PC-9 (cell line): ENCODE measurements around the gene SPRR2E. TPM values are rescaled to one million over a fixed set of nuclear protein-coding genes. Genes with fewer than 3 reads are reported as not detected.
"Not testable (repeated sequence)": the region's sequence is repeated elsewhere in the genome, so short reads cannot be mapped to it uniquely, and the experiment has no call there.

Source experiments
- BruUV-seq: library from RNA; stranded (reverse); fragments of 400-500 nt; replicated peaks from 2 replicates; lab custom pipeline; 2021; lab: Mats Ljungman, UMichigan
- CTCF ChIA-PET: fragments of 300-600 bp; sonication (Branson Sonifier 250); formaldehyde crosslinking; loops from one replicate; lab custom pipeline; 2022; ENCODE audit warnings: antibody characterized with exemption; lab: Charles Lee
- POLR2A ChIA-PET: fragments of 300-600 bp; sonication (Branson Sonifier 250); formaldehyde crosslinking; loops from one replicate; lab custom pipeline; 2022; ENCODE audit warnings: antibody characterized with exemption; ENCODE audit not compliant: unreplicated experiment; lab: Charles Lee
- DNase-seq, 2 experiments: peaks; one replicate each; pipeline versions ENCODE4 v3.0.0 to v3.0.0-alpha.2; 2015 to 2022; ENCODE audit warnings: mixed read lengths in 1 of 2
- H2AFZ ChIP-seq: fragments of 200-600 bp; sonication (generic); 2 replicates; pipeline ENCODE4 v1.8.1; 2017; ENCODE audit warnings: antibody characterized with exemption
- H3F3A ChIP-seq: fragments of 200-600 bp; sonication (generic); 2 replicates; pipeline ENCODE4 v1.8.1; 2017; ENCODE audit warnings: antibody characterized with exemption, mild to moderate bottlenecking, low read depth; ENCODE audit not compliant: insufficient read depth
- H3K27ac ChIP-seq: fragments of 200-600 bp; sonication (generic); 2 replicates; pipeline ENCODE4 v1.6.1; 2016; ENCODE audit warnings: mixed run types
- H3K27me3 ChIP-seq: fragments of 200-600 bp; sonication (generic); 2 replicates; pipeline ENCODE4 v1.6.1; 2016; ENCODE audit warnings: low read depth, mixed run types; ENCODE audit not compliant: insufficient read depth
- H3K36me3 ChIP-seq: fragments of 200-600 bp; sonication (generic); 2 replicates; pipeline ENCODE4 v1.6.1; 2016; ENCODE audit warnings: low read depth, mixed run types
- H3K4me1 ChIP-seq: fragments of 200-600 bp; sonication (generic); replicated peaks from 2 replicates; pipeline ENCODE4 v1.6.1; 2016; ENCODE audit warnings: mixed run types; ENCODE audit not compliant: insufficient read depth
- H3K4me2 ChIP-seq: fragments of 200-600 bp; sonication (generic); 2 replicates; pipeline ENCODE4 v1.6.1; 2017; ENCODE audit warnings: mixed run types
- H3K4me3 ChIP-seq: fragments of 200-600 bp; sonication (generic); 2 replicates; pipeline ENCODE4 v1.6.1; 2016; ENCODE audit warnings: mixed run types
- H3K79me2 ChIP-seq: fragments of 200-600 bp; sonication (generic); 2 replicates; pipeline ENCODE4 v1.6.1; 2017; ENCODE audit warnings: low read depth, mixed run types
- H3K9me2 ChIP-seq: fragments of 200-600 bp; sonication (generic); 2 replicates; pipeline ENCODE4 v1.8.1; 2017; ENCODE audit warnings: mild to moderate bottlenecking; ENCODE audit not compliant: insufficient read depth
- H3K9me3 ChIP-seq: fragments of 200-600 bp; sonication (generic); 2 replicates; pipeline ENCODE4 v1.8.1; 2016; ENCODE audit warnings: low read depth; ENCODE audit not compliant: insufficient read depth
- H4K20me1 ChIP-seq: fragments of 200-600 bp; sonication (generic); 2 replicates; pipeline ENCODE4 v1.8.1; 2017; ENCODE audit not compliant: insufficient read depth
- CTCF ChIP-seq: fragments of 200-600 bp; sonication (generic); conservative IDR thresholded peaks from 2 replicates; pipeline ENCODE4 v1.6.1; 2017; ENCODE audit warnings: mixed run types, antibody characterized with exemption, mild to moderate bottlenecking, moderate library complexity
- EZH2 ChIP-seq: fragments of 200-600 bp; sonication (generic); IDR thresholded peaks from 2 replicates; pipeline ENCODE4 v1.8.0; 2017; ENCODE audit warnings: antibody characterized with exemption, low read depth
- intact Hi-C: fragments of 100-400 bp; cut with micrococcal nuclease; formaldehyde crosslinking; loops from one replicate; pipeline ENCODE4 v1.10.0; 2022; ENCODE audit not compliant: unreplicated experiment
- total RNA-seq: library from RNA; stranded (reverse); gene quantifications from 2 replicates; pipeline ENCODE4 v1.2.3, GENCODE V29; 2021

The SPRR2E gene
- total RNA-seq, 1 experiment from 2014 or later, result not detected

DNA sequence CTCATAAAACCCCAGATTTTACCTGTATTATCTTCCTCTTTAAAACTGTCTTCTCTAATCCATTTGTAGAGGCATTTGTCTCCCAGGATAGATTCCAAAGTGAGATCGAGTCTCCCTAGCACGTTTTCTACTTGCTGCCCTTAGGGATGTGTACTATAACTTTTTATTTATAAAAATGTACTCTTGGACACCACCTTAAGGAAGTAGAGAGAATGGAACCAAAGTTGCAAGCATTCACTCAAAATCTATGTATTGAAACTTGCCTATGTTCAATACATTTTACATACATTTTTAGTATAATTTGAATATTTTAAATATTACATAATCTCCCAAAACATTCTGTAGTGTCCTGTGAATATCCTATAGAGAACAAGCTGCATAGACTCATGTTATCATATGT is 36.2 kb downstream of the SPRR2E start:
- Histone ChIP-seq H3K79me2 (no peaks in the 10 kb centered on the region), H2AFZ (no peak overlapping the region), H3K36me3 (no peaks in the 10 kb centered on the region), H4K20me1 (no peaks in the 10 kb centered on the region), H3K27me3 (peaks cover 15% of the 10 kb centered on the region), H3K4me3 (no peak overlapping the region), H3K27ac (no peak overlapping the region), H3K4me1 (peaks cover 8% of the 10 kb centered on the region), H3K9me3 (no peaks in the 10 kb centered on the region), H3K4me2 (no peak overlapping the region), H3F3A (no peaks in the 10 kb centered on the region; the same call in 1 of the 2 replicates), H3K9me2 (no peaks in the 10 kb centered on the region)
- DNase-seq, result no peak
- ChIA-PET POLR2A (no interaction called here), CTCF (no interaction called here)
- intact Hi-C loops, result no loop called here
- no TSS peak for BruUV-seq
- peak; percentile 42 for TF ChIP-seq CTCF
- TF ChIP-seq EZH2, result no peak

DNA sequence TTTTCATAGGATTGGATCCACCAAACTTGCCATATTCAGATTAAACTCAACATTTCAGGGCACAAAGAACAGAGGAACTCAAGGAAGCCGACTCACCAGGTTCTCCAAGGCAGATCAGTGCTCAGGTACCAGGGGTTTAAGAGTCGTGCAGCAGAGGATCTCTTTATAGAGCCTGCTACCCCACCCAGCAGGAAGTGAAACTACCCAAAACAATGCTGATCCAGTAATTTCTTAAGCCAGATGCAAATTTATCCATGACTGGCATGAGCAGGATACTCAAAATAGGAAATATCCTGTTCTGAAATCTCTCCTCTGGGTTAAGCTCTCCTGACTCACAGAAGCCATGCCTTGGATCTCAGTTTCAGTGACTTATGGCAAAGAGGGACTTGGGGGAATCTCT is 37.0 kb downstream of the SPRR2E start, which contains the start of gene SPRR2A:
TSS of gene SPRR2A (minus strand) at position 138 of the 400 bp plus-strand sequence. CDS start 777 bp downstream, outside the sequence.
- Histone ChIP-seq H3K36me3 (no peaks in the 10 kb centered on the region), H3K27ac (no peak within 1 kb of the TSS), H3K4me1 (peaks cover 8% of the 10 kb centered on the region), H3K9me3 (no peaks in the 10 kb centered on the region), H3K27me3 (peaks cover 15% of the 10 kb centered on the region), H3K9me2 (no peaks in the 10 kb centered on the region), H3K4me3 (no peak within 1 kb of the TSS), H2AFZ (no peak within 1 kb of the TSS), H3K79me2 (no peaks in the 10 kb centered on the region), H3K4me2 (no peak within 1 kb of the TSS), H4K20me1 (no peaks in the 10 kb centered on the region), H3F3A (no peaks in the 10 kb centered on the region; the same call in 1 of the 2 replicates)
- POLR2A ChIA-PET, result no interaction called here
- intact Hi-C loops, result no loop called here
- BruUV-seq, result no TSS peak
- TF ChIP-seq CTCF (no peak), EZH2 (no peak)
- CTCF ChIA-PET, result no interaction called here
- DNase-seq, result no peak

DNA sequence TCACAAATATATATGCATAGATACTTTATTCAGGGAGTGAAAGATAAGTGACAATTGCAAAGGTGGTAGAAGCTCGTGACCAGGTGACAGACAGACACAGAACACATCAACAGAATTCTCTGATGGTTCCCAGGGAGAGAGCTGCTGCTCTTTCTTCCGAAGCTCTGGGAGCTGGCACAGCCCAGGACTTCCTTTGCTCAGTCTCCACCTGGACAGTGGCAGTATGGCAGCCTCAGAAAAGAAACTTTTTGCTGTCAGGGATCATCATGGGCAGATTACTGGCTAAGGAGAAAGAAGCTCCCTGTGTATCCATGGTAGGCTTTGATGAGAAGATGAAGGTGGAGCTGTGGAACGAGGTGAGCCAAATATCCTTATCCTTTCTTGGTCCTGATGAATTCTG is 38.2 kb downstream of the SPRR2E start:
- H3K36me3 ChIP-seq, H3K9me2 ChIP-seq, DNase-seq, H4K20me1 ChIP-seq, H3K4me3 ChIP-seq, H3K4me2 ChIP-seq, H2AFZ ChIP-seq, POLR2A ChIA-PET, H3K79me2 ChIP-seq, H3K4me1 ChIP-seq, H3K9me3 ChIP-seq, H3K27ac ChIP-seq, BruUV-seq, CTCF ChIA-PET, H3F3A ChIP-seq, intact Hi-C loops: not testable (repeated sequence)
- peaks cover 15% of the 10 kb centered on the region for H3K27me3 ChIP-seq

GRCh38 chr1:153049211-153049610 is 45.1 kb downstream of the SPRR2E start:
- Histone ChIP-seq H3K27ac (no peak overlapping the region), H3K27me3 (peaks cover 7% of the 10 kb centered on the region; the same call in 1 of the 2 replicates), H3K79me2 (no peaks in the 10 kb centered on the region), H3K9me3 (no peaks in the 10 kb centered on the region), H4K20me1 (no peaks in the 10 kb centered on the region), H3K4me3 (no peak overlapping the region), H3F3A (no peaks in the 10 kb centered on the region), H3K4me1 (no peaks in the 10 kb centered on the region), H2AFZ (no peak overlapping the region), H3K9me2 (no peaks in the 10 kb centered on the region), H3K36me3 (no peaks in the 10 kb centered on the region), H3K4me2 (no peak overlapping the region)
- intact Hi-C loops, result no loop called here
- ChIA-PET POLR2A (no interaction called here), CTCF (interaction anchor here (0.6 kb wide), 1 partner anchor 181 kb away, joined by 3 read pairs; no protein-coding TSS in a partner anchor)
- TF ChIP-seq CTCF, result no peak
- no peak for TF ChIP-seq EZH2
- BruUV-seq, result no TSS peak
- no peak for DNase-seq
